Ecto neural progenitor cell (in vitro differentiated cells): ENCODE data around the gene RASSF8.

ENCODE experiments used
- DNase-seq: peaks from one replicate; pipeline ENCODE4 v3.0.0-alpha.2; 2018; ENCODE audit warnings: low spot score

RASSF8 gene

GRCh38 chr12:26109343-26109881, 150.9 kb downstream of the RASSF8 start:
- DNase-seq, result no peak

- no peak for DNase-seq
Observed at GRCh38 chr12:26112232-26112631, 153.8 kb downstream of the RASSF8 start.

- no peak for DNase-seq
Observed at GRCh38 chr12:26112703-26113147, 154.2 kb downstream of the RASSF8 start.

GRCh38 chr12:26113181-26113654, 154.7 kb downstream of the RASSF8 start:
- DNase-seq, result no peak

- DNase-seq, result peak; percentile 97
Observed at GRCh38 chr12:26113853-26114719, 155.6 kb downstream of the RASSF8 start.

GRCh38 chr12:26114720-26115401, 156.4 kb downstream of the RASSF8 start:
- DNase-seq, result no peak

- DNase-seq, result no peak
Observed at GRCh38 chr12:26116829-26117715, 158.6 kb downstream of the RASSF8 start.

- DNase-seq, result no peak
Observed at GRCh38 chr12:26118308-26118707, 159.8 kb downstream of the RASSF8 start.

- DNase-seq, result no peak
Observed at GRCh38 chr12:26119391-26119989, 161.0 kb downstream of the RASSF8 start.

- DNase-seq, result no peak
Observed at GRCh38 chr12:26120561-26121274, 162.2 kb downstream of the RASSF8 start.

GRCh38 chr12:26121323-26122060, 163.0 kb downstream of the RASSF8 start:
- DNase-seq, result no peak

GRCh38 chr12:26122061-26122680, 163.7 kb downstream of the RASSF8 start:
- peak; percentile 84 for DNase-seq

GRCh38 chr12:26122681-26123481, 164.4 kb downstream of the RASSF8 start:
- peak; percentile 64 for DNase-seq

- no peak for DNase-seq
Observed at GRCh38 chr12:26123482-26123980, 165.0 kb downstream of the RASSF8 start.

- peak; percentile 80 for DNase-seq
Observed at GRCh38 chr12:26124446-26125399, 166.2 kb downstream of the RASSF8 start, which contains the start of gene BHLHE41. Gene BHLHE41, minus strand, starts transcription at chr12:26125037. Its CDS starts 258 bp downstream, at chr12:26124779.

GRCh38 chr12:26125400-26126339, 167.2 kb downstream of the RASSF8 start:
- DNase-seq, result peak; percentile 87
